ENCODE data around the gene GUCY2F.
A peak's percentile ranks its signal among the peaks of the same experiment; 100 is the strongest.

GUCY2F gene

GRCh38 chrX:109393859-109394258 lies 88.0 kb downstream of the GUCY2F start:
- DNase-seq (ENCODE audit: low spot score), result peak; percentile 20

GRCh38 chrX:109392895-109393294 lies 89.0 kb downstream of the GUCY2F start:
- no peak for DNase-seq (ENCODE audit: low spot score)

- no peak for DNase-seq (ENCODE audit: low spot score)
Measured at GRCh38 chrX:109390556-109390955, 91.3 kb downstream of the GUCY2F start.

- no peak for DNase-seq (ENCODE audit: low spot score)
Measured at GRCh38 chrX:109389917-109390316, 92.0 kb downstream of the GUCY2F start.

GRCh38 chrX:109384699-109385098 lies 97.2 kb downstream of the GUCY2F start:
- DNase-seq (ENCODE audit: low spot score), result peak; percentile 26

GRCh38 chrX:109382332-109382731 lies 99.6 kb downstream of the GUCY2F start:
- no peak for DNase-seq (ENCODE audit: low spot score)

GRCh38 chrX:109378281-109378680 lies 103.6 kb downstream of the GUCY2F start:
- DNase-seq (ENCODE audit: low spot score), result no peak

- no peak for DNase-seq (ENCODE audit: low spot score)
Measured at GRCh38 chrX:109374262-109374960, 107.5 kb downstream of the GUCY2F start.

GRCh38 chrX:109373468-109373867 lies 108.4 kb downstream of the GUCY2F start:
- peak; percentile 3 for DNase-seq (ENCODE audit: low spot score)

- no peak for DNase-seq (ENCODE audit: low spot score)
Measured at GRCh38 chrX:109372716-109373115, 109.2 kb downstream of the GUCY2F start.

GRCh38 chrX:109372291-109372690 lies 109.6 kb downstream of the GUCY2F start:
- no peak for DNase-seq (ENCODE audit: low spot score)

- no peak for DNase-seq (ENCODE audit: low spot score)
Measured at GRCh38 chrX:109362101-109362500, 119.8 kb downstream of the GUCY2F start.

- DNase-seq (ENCODE audit: low spot score), result no peak
Measured at GRCh38 chrX:109360301-109360700, 121.6 kb downstream of the GUCY2F start.

GRCh38 chrX:109357706-109358105 lies 124.2 kb downstream of the GUCY2F start:
- DNase-seq (ENCODE audit: low spot score), result no peak

- no peak for DNase-seq (ENCODE audit: low spot score)
Measured at GRCh38 chrX:109356684-109357083, 125.2 kb downstream of the GUCY2F start.

GRCh38 chrX:109352066-109352588 lies 129.8 kb downstream of the GUCY2F start:
- no peak for DNase-seq (ENCODE audit: low spot score)

- DNase-seq (ENCODE audit: low spot score), result no peak
Measured at GRCh38 chrX:109351557-109351956, 130.3 kb downstream of the GUCY2F start.

GRCh38 chrX:109350551-109350950 lies 131.3 kb downstream of the GUCY2F start:
- no peak for DNase-seq (ENCODE audit: low spot score)

- DNase-seq (ENCODE audit: low spot score), result no peak
Measured at GRCh38 chrX:109350051-109350450, 131.8 kb downstream of the GUCY2F start.

GRCh38 chrX:109347632-109348031 lies 134.3 kb downstream of the GUCY2F start:
- no peak for DNase-seq (ENCODE audit: low spot score)

GRCh38 chrX:109346491-109346890 lies 135.4 kb downstream of the GUCY2F start:
- DNase-seq (ENCODE audit: low spot score), result no peak

- DNase-seq (ENCODE audit: low spot score), result no peak
Measured at GRCh38 chrX:109345856-109346255, 136.0 kb downstream of the GUCY2F start.

- DNase-seq (ENCODE audit: low spot score), result no peak
Measured at GRCh38 chrX:109344678-109345077, 137.2 kb downstream of the GUCY2F start.

GRCh38 chrX:109344101-109344500 lies 137.8 kb downstream of the GUCY2F start:
- DNase-seq (ENCODE audit: low spot score), result no peak
